Fibroblast of mammary gland (primary cell): ENCODE results near the gene HSPA12B.

Experiments
- DNase-seq: peaks from one replicate; pipeline ENCODE4 v3.0.0-alpha.2; 2010; ENCODE audit warnings: low read depth
- H3K4me3 ChIP-seq: 2 replicates; pipeline ENCODE4 v1.5.1; 2011; ENCODE audit warnings: low read depth, mild to moderate bottlenecking, low read length, moderate library complexity; ENCODE audit not compliant: control insufficient read depth
- TF ChIP-seq, protein P1 (sequence below): conservative IDR thresholded peaks from 2 replicates; pipeline ENCODE4 v1.5.1; 2011; ENCODE audit warnings: low read depth, low read length, inconsistent platforms; ENCODE audit not compliant: control insufficient read depth, insufficient read depth

HSPA12B gene

DNA sequence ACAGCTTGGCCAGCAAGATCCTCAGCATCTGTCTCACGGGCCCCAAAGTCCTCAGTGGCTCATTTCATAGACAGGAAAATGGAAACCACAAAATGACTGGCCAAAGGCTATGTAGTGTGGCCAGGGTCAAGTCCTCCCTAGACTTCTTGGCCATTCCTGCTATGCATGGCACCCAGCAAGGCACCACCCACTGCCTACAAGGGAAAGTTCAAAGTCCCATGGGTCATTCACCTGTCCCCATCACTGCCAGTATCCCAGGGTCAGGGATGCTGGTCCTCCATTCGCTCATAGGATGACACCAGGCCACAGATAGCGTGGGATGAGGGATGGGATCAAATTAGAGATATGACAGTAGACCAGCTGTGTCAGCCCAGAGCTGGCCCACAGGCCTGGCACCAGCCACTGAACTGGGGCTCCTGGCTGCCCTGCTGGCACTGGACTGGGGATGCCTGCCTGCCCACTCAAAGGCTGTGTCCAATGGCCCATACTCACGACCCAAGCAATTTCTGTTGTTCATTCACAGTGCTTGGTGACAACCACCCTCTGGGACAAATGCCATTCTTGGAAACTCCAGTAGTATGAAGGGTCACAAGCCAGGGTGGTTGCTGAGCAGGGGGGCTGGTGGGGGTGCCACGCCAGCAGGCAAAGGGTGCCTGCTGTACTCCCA, 23.5 kb downstream of the HSPA12B start:
- no peak overlapping the region for H3K4me3 ChIP-seq
- no peak for DNase-seq
- TF ChIP-seq, protein P1, sequence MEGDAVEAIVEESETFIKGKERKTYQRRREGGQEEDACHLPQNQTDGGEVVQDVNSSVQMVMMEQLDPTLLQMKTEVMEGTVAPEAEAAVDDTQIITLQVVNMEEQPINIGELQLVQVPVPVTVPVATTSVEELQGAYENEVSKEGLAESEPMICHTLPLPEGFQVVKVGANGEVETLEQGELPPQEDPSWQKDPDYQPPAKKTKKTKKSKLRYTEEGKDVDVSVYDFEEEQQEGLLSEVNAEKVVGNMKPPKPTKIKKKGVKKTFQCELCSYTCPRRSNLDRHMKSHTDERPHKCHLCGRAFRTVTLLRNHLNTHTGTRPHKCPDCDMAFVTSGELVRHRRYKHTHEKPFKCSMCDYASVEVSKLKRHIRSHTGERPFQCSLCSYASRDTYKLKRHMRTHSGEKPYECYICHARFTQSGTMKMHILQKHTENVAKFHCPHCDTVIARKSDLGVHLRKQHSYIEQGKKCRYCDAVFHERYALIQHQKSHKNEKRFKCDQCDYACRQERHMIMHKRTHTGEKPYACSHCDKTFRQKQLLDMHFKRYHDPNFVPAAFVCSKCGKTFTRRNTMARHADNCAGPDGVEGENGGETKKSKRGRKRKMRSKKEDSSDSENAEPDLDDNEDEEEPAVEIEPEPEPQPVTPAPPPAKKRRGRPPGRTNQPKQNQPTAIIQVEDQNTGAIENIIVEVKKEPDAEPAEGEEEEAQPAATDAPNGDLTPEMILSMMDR: no peak

DNA sequence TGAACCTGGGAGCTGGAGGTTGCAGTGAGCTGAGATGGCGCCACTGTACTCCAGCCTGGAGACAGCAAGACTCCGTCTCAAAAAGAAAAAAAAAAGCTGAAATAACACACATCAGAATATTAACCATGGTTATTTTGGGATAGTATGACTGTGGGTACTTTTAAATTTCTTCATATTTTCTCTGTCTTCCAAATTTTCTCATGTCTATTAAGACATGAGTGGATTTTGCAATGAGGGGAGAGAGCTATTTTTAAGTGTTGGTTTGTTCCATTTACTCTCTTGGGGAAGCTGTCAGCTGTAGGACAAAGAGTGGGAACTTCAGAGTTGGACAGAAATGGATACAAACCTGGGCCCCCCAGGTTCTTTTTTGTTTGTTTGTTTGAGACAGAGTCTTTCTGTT, 24.8 kb downstream of the HSPA12B start:
- no peak overlapping the region for H3K4me3 ChIP-seq
- DNase-seq: no peak
- TF ChIP-seq, protein P1: no peak

DNA sequence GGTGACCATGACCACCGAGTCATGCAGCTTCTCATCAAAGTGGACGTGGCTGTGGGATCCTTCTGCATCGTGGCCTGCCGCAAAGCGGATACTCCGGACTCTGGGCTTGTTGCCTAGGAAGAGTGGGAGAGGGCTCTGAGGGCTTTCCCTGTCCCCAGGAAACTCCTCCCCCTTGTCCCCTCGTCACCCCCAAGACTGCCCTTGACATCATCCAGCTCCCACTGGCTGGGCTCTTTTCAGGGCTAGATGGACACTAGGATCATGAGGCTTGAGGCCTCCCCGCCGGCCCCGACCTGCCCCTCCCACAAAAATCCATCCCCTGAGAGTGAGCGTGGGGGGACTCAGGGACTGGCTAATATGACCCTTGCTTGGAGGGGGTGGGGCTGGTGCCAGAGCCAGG, 26.1 kb downstream of the HSPA12B start:
- H3K4me3 ChIP-seq: no peak overlapping the region
- TF ChIP-seq, protein P1: no peak
- no peak for DNase-seq

DNA sequence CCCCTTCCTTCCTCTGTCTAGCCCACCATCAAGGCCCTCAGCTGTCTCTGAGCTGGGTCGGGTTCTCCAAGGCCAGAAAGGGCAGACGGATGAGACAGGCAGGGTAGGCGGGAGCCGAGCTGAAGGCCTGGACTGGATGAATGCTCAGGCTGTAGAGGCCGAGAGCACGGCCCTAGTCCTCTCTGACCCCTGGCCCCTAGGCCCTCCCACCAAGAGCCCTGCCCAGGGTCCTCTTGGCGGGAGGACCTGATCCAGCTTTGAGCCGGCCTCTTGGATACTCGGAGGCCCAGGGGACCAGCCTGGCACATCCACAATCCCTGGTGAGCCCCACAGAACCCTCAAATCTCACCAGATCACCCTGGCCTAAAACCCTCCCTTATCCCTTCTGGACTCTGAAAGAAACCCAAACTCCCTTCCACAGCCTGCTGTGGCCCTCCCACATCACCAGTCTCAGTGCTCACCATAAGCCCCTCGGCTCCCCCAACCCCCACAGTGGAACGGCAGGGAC, 26.9 kb downstream of the HSPA12B start:
- H3K4me3 ChIP-seq: no peak overlapping the region
- DNase-seq: no peak
- TF ChIP-seq, protein P1: no peak

DNA sequence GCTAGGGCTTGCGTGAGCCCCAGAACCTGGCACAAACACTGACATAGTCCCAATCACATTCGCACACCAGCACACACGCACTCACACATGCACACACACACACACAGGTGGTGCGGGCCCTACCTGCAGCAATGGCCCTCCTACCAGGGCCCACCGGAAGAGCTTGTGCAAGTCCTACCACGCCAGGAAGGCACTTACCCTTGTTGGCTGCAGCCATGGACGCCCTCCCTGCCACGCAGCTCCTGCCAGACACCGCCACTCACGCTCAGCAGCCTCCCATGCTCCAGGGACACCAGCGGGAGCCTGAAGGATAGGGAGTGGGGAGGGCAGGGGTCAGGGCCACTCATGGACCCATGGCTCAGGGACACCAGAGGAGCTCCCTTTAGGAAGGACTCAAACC, 27.4 kb downstream of the HSPA12B start:
- H3K4me3 ChIP-seq: no peak overlapping the region
- TF ChIP-seq, protein P1: no peak
- no peak for DNase-seq

DNA sequence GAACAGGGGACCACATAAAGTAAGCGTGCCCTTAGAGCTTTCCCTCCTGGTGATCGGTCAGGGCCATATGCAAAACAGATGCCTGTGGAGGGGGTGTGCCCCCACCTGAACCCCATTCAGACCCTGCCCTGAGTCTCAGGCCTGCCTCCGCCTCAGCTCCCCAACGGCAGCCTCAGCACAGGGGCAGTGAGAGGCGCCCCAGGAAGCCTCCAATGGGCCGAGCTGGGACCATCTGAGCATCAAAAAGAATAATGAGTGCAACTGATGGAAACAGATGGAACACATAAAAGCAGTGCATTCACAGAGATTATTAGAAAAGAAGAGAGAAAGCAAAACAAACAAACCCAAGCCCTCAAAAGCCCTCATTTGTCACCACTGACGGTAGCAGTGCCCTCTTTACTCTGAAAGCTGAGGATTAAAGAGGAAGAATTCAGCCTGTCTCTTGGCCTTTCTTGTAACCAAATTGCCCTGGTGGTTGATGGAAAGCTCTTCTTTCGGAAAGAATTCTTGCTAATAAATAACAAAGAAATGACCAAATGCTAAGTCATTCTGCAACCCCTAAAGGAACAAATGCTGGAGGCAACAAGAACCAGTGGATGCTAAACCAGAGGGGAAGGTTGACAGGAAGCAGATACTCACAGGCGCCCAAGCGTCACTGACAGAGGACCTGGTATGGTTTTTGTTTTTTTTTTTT, 28.3 kb downstream of the HSPA12B start:
- no peak for DNase-seq
- H3K4me3 ChIP-seq: no peak overlapping the region
- TF ChIP-seq, protein P1: no peak
